CD1c-positive myeloid dendritic cell (primary cell): Measurements from ENCODE around the gene DCAF4.

Experiments used
- DNase-seq: peaks from one replicate; pipeline ENCODE4 v3.0.0-alpha.2; 2016; ENCODE audit errors: extremely low spot score

Gene DCAF4

GRCh38 chr14:72894623-72895378 lies 31.5 kb upstream of the DCAF4 start:
- DNase-seq, result no peak

GRCh38 chr14:72898448-72898847 lies 27.8 kb upstream of the DCAF4 start:
- DNase-seq, result no peak

- DNase-seq, result no peak
Observed at GRCh38 chr14:72901361-72901760, 24.9 kb upstream of the DCAF4 start.

- no peak for DNase-seq
Observed at GRCh38 chr14:72902801-72903530, 23.3 kb upstream of the DCAF4 start.

- no peak for DNase-seq
Observed at GRCh38 chr14:72903716-72904115, 22.5 kb upstream of the DCAF4 start.

- no peak for DNase-seq
Observed at GRCh38 chr14:72904218-72904617, 22.0 kb upstream of the DCAF4 start.

- peak; percentile 86 for DNase-seq
Observed at GRCh38 chr14:72904840-72905561, 21.3 kb upstream of the DCAF4 start.

GRCh38 chr14:72906316-72906715 lies 19.9 kb upstream of the DCAF4 start:
- DNase-seq, result no peak

GRCh38 chr14:72906879-72907278 lies 19.4 kb upstream of the DCAF4 start:
- DNase-seq, result no peak

- DNase-seq, result no peak
Observed at GRCh38 chr14:72907886-72908285, 18.4 kb upstream of the DCAF4 start.

GRCh38 chr14:72909163-72909562 lies 17.1 kb upstream of the DCAF4 start:
- DNase-seq, result no peak

GRCh38 chr14:72913809-72914208 lies 12.5 kb upstream of the DCAF4 start:
- DNase-seq, result no peak

GRCh38 chr14:72916174-72916573 lies 10.1 kb upstream of the DCAF4 start:
- DNase-seq, result no peak

GRCh38 chr14:72917094-72917802 lies 9.0 kb upstream of the DCAF4 start:
- no peak for DNase-seq

GRCh38 chr14:72920008-72920407 lies 6.3 kb upstream of the DCAF4 start:
- DNase-seq, result no peak

GRCh38 chr14:72921396-72921795 lies 4.9 kb upstream of the DCAF4 start:
- DNase-seq, result no peak

- DNase-seq, result no peak
Observed at GRCh38 chr14:72924337-72924736, 1.9 kb upstream of the DCAF4 start.

- DNase-seq, result no peak
Observed at GRCh38 chr14:72925171-72925759, 999 bp upstream of the DCAF4 start.

GRCh38 chr14:72925815-72926291 lies 411 bp upstream of the DCAF4 start:
- DNase-seq, result no peak

GRCh38 chr14:72928872-72929271 lies 2.6 kb downstream of the DCAF4 start:
- no peak for DNase-seq

GRCh38 chr14:72929316-72930080 lies 3.2 kb downstream of the DCAF4 start:
- no peak for DNase-seq
